GM23338 (cell line): Measurements from ENCODE around the gene MRPS7. TPM values are rescaled to one million over a fixed set of nuclear protein-coding genes. Genes with fewer than 3 reads are reported as not detected.

Experiments used
- CTCF ChIP-seq, 2 experiments: fragments of 200-600 bp in 1 of 2; sonication (generic) in 1 of 2; conservative IDR thresholded peaks; 2 replicates each; pipeline versions ENCODE4 v1.5.1 to v1.6.1; 2016 to 2017; ENCODE audit warnings: antibody characterized with exemption in 2 of 2, low read depth in 2 of 2, mild to moderate bottlenecking in 2 of 2, moderate library complexity in 1 of 2
- JUNB ChIP-seq: IDR thresholded peaks from one replicate; pipeline ENCODE4 v1.6.1; 2016; ENCODE audit warnings: antibody characterized with exemption; ENCODE audit not compliant: unreplicated experiment
- POLR2AphosphoS5 ChIP-seq: IDR thresholded peaks from 2 replicates; pipeline ENCODE4 v1.6.1; 2016; ENCODE audit warnings: antibody characterized with exemption, low read depth
- REST ChIP-seq: IDR thresholded peaks from one replicate; pipeline ENCODE4 v1.6.1; 2018; ENCODE audit warnings: antibody characterized with exemption; ENCODE audit not compliant: unreplicated experiment
- ZNF114 ChIP-seq: fragments of 250-450 bp; sonication (Bioruptor Pico); IDR thresholded peaks from 2 replicates; pipeline ENCODE4 v1.5.0; 2020; ENCODE audit warnings: mild to moderate bottlenecking, moderate library complexity
- ZNF331 ChIP-seq: fragments of 250-450 bp; sonication (Bioruptor Pico); IDR thresholded peaks from 2 replicates; pipeline ENCODE4 v1.5.0; 2020; ENCODE audit warnings: low read depth, mild to moderate bottlenecking, moderate library complexity
- ZNF462 ChIP-seq: fragments of 250-450 bp; sonication (Bioruptor Pico); IDR thresholded peaks from 2 replicates; pipeline ENCODE4 v1.5.0; 2020; ENCODE audit warnings: mild to moderate bottlenecking, moderate library complexity
- polyA plus RNA-seq: library from polyadenylated mRNA; unstranded; fragments of >200 nt; fragmentation: Nextera tagmentation; extraction: Ambion mirVana; gene quantifications from 2 replicates; pipeline ENCODE4 v1.2.1, GENCODE V29; 2016
- total RNA-seq: library from RNA; depleted of rRNA; stranded (reverse); fragments of >200 nt; shearing (Covaris generic); gene quantifications from 2 replicates; pipeline ENCODE4 v1.2.3, GENCODE V29; 2014

Gene MRPS7
- total and polyA plus RNA-seq, 2 experiments from 2014 or later = 60.6 to 114 TPM

GRCh38 chr17:75307957-75308731, 46.5 kb downstream of the MRPS7 start (continued):
- no peak for TF ChIP-seq ZNF462 (CRISPR knock-in tag)
- no peak for TF ChIP-seq REST
- no peak for TF ChIP-seq CTCF (conservative IDR thresholded peaks at IDR 0.05; ENCODE audit: low read depth in 2 of 2)
- TF ChIP-seq JUNB = no peak
- TF ChIP-seq POLR2AphosphoS5 = no peak
- TF ChIP-seq ZNF114 (CRISPR knock-in tag) = no peak
- no peak for TF ChIP-seq ZNF331 (CRISPR knock-in tag)
